Measurements from ENCODE around the gene MYB. TPM values are rescaled to one million over a fixed set of nuclear protein-coding genes. Genes with fewer than 3 reads are reported as not detected.

Gene MYB
- total and polyA plus RNA-seq, 2 experiments from 2014 or later = 0.17 to 0.36 TPM

GRCh38 chr6:135217663-135218062 lies 36.6 kb downstream of the MYB start:
- Histone ChIP-seq H3K9me2 (replicated peaks; ENCODE audit: insufficient read depth) (no peaks in the 10 kb centered on the region), H3K4me2 (no peak overlapping the region), H3K79me2 (no peaks in the 10 kb centered on the region), H3K36me3 (replicated peaks; ENCODE audit: insufficient read depth, low read depth) (no peaks in the 10 kb centered on the region), H2AFZ (no peak overlapping the region), H4K20me1 (ENCODE audit: insufficient read depth, poor library complexity, severe bottlenecking) (no peaks in the 10 kb centered on the region), H3K4me1 (ENCODE audit: insufficient read depth) (no peaks in the 10 kb centered on the region), H3K9me3 (ENCODE audit: low read depth) (no peaks in the 10 kb centered on the region), H3K27ac (no peak overlapping the region), H3K27me3 (no peaks in the 10 kb centered on the region), H3K4me3 (no peak overlapping the region)
- TF ChIP-seq EZH2phosphoT487 (IDR thresholded peaks at IDR 0.05; ENCODE audit: low read depth, severe bottlenecking, unreplicated experiment) = no peak
- no peak for TF ChIP-seq EZH2 (IDR thresholded peaks at IDR 0.05; ENCODE audit: borderline replicate concordance)
- no peak for TF ChIP-seq CTCF (IDR thresholded peaks at IDR 0.05; ENCODE audit: poor library complexity)
- WGBS (ENCODE audit: low lambda C conversion rate, missing lambda C conversion rate) = 89% methylated on average over 6 of the region's 6 CpGs
- DNase-seq (ENCODE audit: low spot score) = no peak

GRCh38 chr6:135219346-135219745 lies 38.2 kb downstream of the MYB start:
- no peaks in the 10 kb centered on the region for H4K20me1 ChIP-seq (ENCODE audit: insufficient read depth, poor library complexity, severe bottlenecking)
- no peaks in the 10 kb centered on the region for H3K9me2 ChIP-seq (replicated peaks; ENCODE audit: insufficient read depth)
- no peaks in the 10 kb centered on the region for H3K4me1 ChIP-seq (ENCODE audit: insufficient read depth)
- H3K9me3 ChIP-seq (ENCODE audit: low read depth) = no peaks in the 10 kb centered on the region
- H3K27me3 ChIP-seq = no peaks in the 10 kb centered on the region
- TF ChIP-seq EZH2phosphoT487 (IDR thresholded peaks at IDR 0.05; ENCODE audit: low read depth, severe bottlenecking, unreplicated experiment) (no peak), CTCF (IDR thresholded peaks at IDR 0.05; ENCODE audit: poor library complexity) (no peak), EZH2 (IDR thresholded peaks at IDR 0.05; ENCODE audit: borderline replicate concordance) (no peak)
- H2AFZ ChIP-seq = no peak overlapping the region
- no peak overlapping the region for H3K4me3 ChIP-seq
- DNase-seq (ENCODE audit: low spot score) = no peak
- no peaks in the 10 kb centered on the region for H3K36me3 ChIP-seq (replicated peaks; ENCODE audit: insufficient read depth, low read depth)
- no peak overlapping the region for H3K27ac ChIP-seq
- no peak overlapping the region for H3K4me2 ChIP-seq
- WGBS (ENCODE audit: low lambda C conversion rate, missing lambda C conversion rate) = 95% methylated on average over 6 of the region's 6 CpGs
- H3K79me2 ChIP-seq = no peaks in the 10 kb centered on the region

GRCh38 chr6:135221042-135221441 lies 39.9 kb downstream of the MYB start:
- DNase-seq (ENCODE audit: low spot score) = no peak
- no peaks in the 10 kb centered on the region for H3K27me3 ChIP-seq
- no peaks in the 10 kb centered on the region for H3K4me1 ChIP-seq (ENCODE audit: insufficient read depth)
- WGBS (ENCODE audit: low lambda C conversion rate, missing lambda C conversion rate) = 91% methylated on average over 3 of the region's 3 CpGs
- H2AFZ ChIP-seq = no peak overlapping the region
- H3K4me3 ChIP-seq = no peak overlapping the region
- H3K9me3 ChIP-seq (ENCODE audit: low read depth) = no peaks in the 10 kb centered on the region
- no peaks in the 10 kb centered on the region for H3K9me2 ChIP-seq (replicated peaks; ENCODE audit: insufficient read depth)
- H3K4me2 ChIP-seq = no peak overlapping the region
- TF ChIP-seq CTCF (IDR thresholded peaks at IDR 0.05; ENCODE audit: poor library complexity) (no peak), EZH2 (IDR thresholded peaks at IDR 0.05; ENCODE audit: borderline replicate concordance) (no peak), EZH2phosphoT487 (IDR thresholded peaks at IDR 0.05; ENCODE audit: low read depth, severe bottlenecking, unreplicated experiment) (no peak)
- H3K27ac ChIP-seq = no peak overlapping the region
- H4K20me1 ChIP-seq (ENCODE audit: insufficient read depth, poor library complexity, severe bottlenecking) = no peaks in the 10 kb centered on the region
- no peaks in the 10 kb centered on the region for H3K79me2 ChIP-seq
- no peaks in the 10 kb centered on the region for H3K36me3 ChIP-seq (replicated peaks; ENCODE audit: insufficient read depth, low read depth)

DNA sequence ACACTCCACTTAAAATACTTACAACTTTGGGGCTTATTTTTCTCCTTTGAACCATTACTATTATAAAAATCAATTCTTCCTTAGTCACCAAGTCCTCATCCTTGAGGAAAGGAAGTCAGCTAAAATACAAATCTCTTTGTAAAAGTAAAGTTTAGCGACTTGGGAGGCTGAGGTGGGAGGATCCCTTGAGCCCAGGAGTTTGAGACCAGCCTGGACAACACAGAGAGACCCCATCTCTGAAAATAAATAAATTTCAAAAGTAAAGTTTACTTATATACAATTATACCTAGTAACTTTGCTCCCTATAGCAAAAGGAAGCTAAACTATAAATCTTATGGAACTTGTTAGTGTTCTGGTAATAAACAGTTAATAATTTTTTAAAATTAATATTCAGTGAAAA lies 40.4 kb downstream of the MYB start:
- H3K27me3 ChIP-seq = no peaks in the 10 kb centered on the region
- WGBS (ENCODE audit: low lambda C conversion rate, missing lambda C conversion rate) = 91% methylated on average over 1 of the region's 1 CpG

More for the DNA sequence above, 40.4 kb downstream of the MYB start:
- Histone ChIP-seq H2AFZ (no peak overlapping the region), H3K4me3 (no peak overlapping the region), H3K4me2 (no peak overlapping the region), H4K20me1 (ENCODE audit: insufficient read depth, poor library complexity, severe bottlenecking) (no peaks in the 10 kb centered on the region), H3K4me1 (ENCODE audit: insufficient read depth) (no peaks in the 10 kb centered on the region), H3K9me2 (replicated peaks; ENCODE audit: insufficient read depth) (no peaks in the 10 kb centered on the region), H3K9me3 (ENCODE audit: low read depth) (no peaks in the 10 kb centered on the region), H3K36me3 (replicated peaks; ENCODE audit: insufficient read depth, low read depth) (no peaks in the 10 kb centered on the region), H3K79me2 (no peaks in the 10 kb centered on the region), H3K27ac (no peak overlapping the region)
- DNase-seq (ENCODE audit: low spot score) = no peak
- TF ChIP-seq EZH2 (IDR thresholded peaks at IDR 0.05; ENCODE audit: borderline replicate concordance) = no peak
- no peak for TF ChIP-seq CTCF (IDR thresholded peaks at IDR 0.05; ENCODE audit: poor library complexity)
- TF ChIP-seq EZH2phosphoT487 (IDR thresholded peaks at IDR 0.05; ENCODE audit: low read depth, severe bottlenecking, unreplicated experiment) = no peak

Data from hepatocyte (in vitro differentiated cells).